Hepatocyte (in vitro differentiated cells): ENCODE results near the gene SH3BP4. TPM values are rescaled to one million over a fixed set of nuclear protein-coding genes. Genes with fewer than 3 reads are reported as not detected.

Experiments used
- DNase-seq: peaks from one replicate; pipeline ENCODE4 v3.0.0-alpha.2; 2016; ENCODE audit warnings: low spot score
- H2AFZ ChIP-seq: fragments of 200-600 bp; sonication (generic); 2 replicates; pipeline ENCODE4 v1.6.0; 2016; ENCODE audit warnings: antibody characterized with exemption, mild to moderate bottlenecking
- H3K27ac ChIP-seq: fragments of 200-600 bp; sonication (generic); 2 replicates; pipeline ENCODE4 v1.5.1; 2016; ENCODE audit warnings: mild to moderate bottlenecking
- H3K27me3 ChIP-seq: fragments of 200-600 bp; sonication (generic); 2 replicates; pipeline ENCODE4 v1.6.1; 2016
- H3K36me3 ChIP-seq: fragments of 200-600 bp; sonication (generic); replicated peaks from 2 replicates; pipeline ENCODE4 v1.5.1; 2016; ENCODE audit warnings: low read depth; ENCODE audit not compliant: insufficient read depth
- H3K4me1 ChIP-seq: fragments of 200-600 bp; sonication (generic); 2 replicates; pipeline ENCODE4 v1.5.1; 2016; ENCODE audit warnings: mild to moderate bottlenecking, moderate library complexity; ENCODE audit not compliant: insufficient read depth
- H3K4me2 ChIP-seq: fragments of 200-600 bp; sonication (generic); 2 replicates; pipeline ENCODE4 v1.6.0; 2016
- H3K4me3 ChIP-seq: fragments of 200-600 bp; sonication (generic); 2 replicates; pipeline ENCODE4 v1.5.1; 2016; ENCODE audit warnings: mild to moderate bottlenecking
- H3K79me2 ChIP-seq: fragments of 200-600 bp; sonication (generic); 2 replicates; pipeline ENCODE4 v1.6.0; 2017; ENCODE audit warnings: mild to moderate bottlenecking
- H3K9me2 ChIP-seq: fragments of 200-600 bp; sonication (generic); replicated peaks from 2 replicates; pipeline ENCODE4 v1.6.0; 2017; ENCODE audit warnings: mild to moderate bottlenecking; ENCODE audit not compliant: insufficient read depth
- H3K9me3 ChIP-seq: fragments of 200-600 bp; sonication (generic); 2 replicates; pipeline ENCODE4 v1.5.1; 2016; ENCODE audit warnings: low read depth, mild to moderate bottlenecking
- H4K20me1 ChIP-seq: fragments of 200-600 bp; sonication (generic); 2 replicates; pipeline ENCODE4 v1.6.0; 2016; ENCODE audit warnings: mild to moderate bottlenecking; ENCODE audit not compliant: insufficient read depth, poor library complexity, severe bottlenecking
- CTCF ChIP-seq: fragments of 200-600 bp; sonication (generic); IDR thresholded peaks from 2 replicates; pipeline ENCODE4 v1.5.1; 2016; ENCODE audit warnings: antibody characterized with exemption, mild to moderate bottlenecking; ENCODE audit not compliant: poor library complexity
- EZH2 ChIP-seq: fragments of 200-600 bp; sonication (generic); IDR thresholded peaks from 2 replicates; pipeline ENCODE4 v1.6.1; 2016; ENCODE audit warnings: antibody characterized with exemption, mild to moderate bottlenecking, borderline replicate concordance
- EZH2phosphoT487 ChIP-seq: fragments of 200-600 bp; sonication (generic); IDR thresholded peaks from one replicate; pipeline ENCODE4 v1.6.1; 2018; ENCODE audit warnings: antibody characterized with exemption, mild to moderate bottlenecking, low read depth, moderate library complexity; ENCODE audit not compliant: unreplicated experiment, severe bottlenecking
- WGBS: methylation state at CpG from one replicate; pipeline ENCODE4 v1.1.6; 2016; ENCODE audit warnings: low lambda C conversion rate; ENCODE audit errors: missing lambda C conversion rate; 5-methylcytosine and 5-hydroxymethylcytosine counted together
- polyA plus RNA-seq: library from polyadenylated mRNA; unstranded; fragments of >200 nt; fragmentation: Nextera tagmentation; extraction: Ambion mirVana; gene quantifications from 2 replicates; pipeline ENCODE4 v1.2.1, GENCODE V29; 2016
- total RNA-seq: library from RNA; depleted of rRNA; stranded (reverse); fragments of >200 nt; gene quantifications from 2 replicates; pipeline ENCODE4 v1.2.3, GENCODE V29; 2014

Gene SH3BP4
- total and polyA plus RNA-seq, 2 experiments from 2014 or later: 23.3 to 32.0 TPM

GRCh38 chr2:235031686-235032373 lies 80.0 kb downstream of the SH3BP4 start:
- Histone ChIP-seq H3K79me2 (peaks cover 60% of the 10 kb centered on the region), H3K9me2 (no peaks in the 10 kb centered on the region), H3K36me3 (no peaks in the 10 kb centered on the region), H3K4me2 (no peak overlapping the region), H4K20me1 (peaks cover 26% of the 10 kb centered on the region), H3K4me3 (no peak overlapping the region), H3K4me1 (peaks cover 5% of the 10 kb centered on the region), H3K27me3 (no peaks in the 10 kb centered on the region), H3K9me3 (no peaks in the 10 kb centered on the region), H3K27ac (no peak overlapping the region), H2AFZ (no peak overlapping the region)
- 90% methylated on average over 16 of the region's 16 CpGs for WGBS
- no peak for TF ChIP-seq EZH2phosphoT487
- TF ChIP-seq EZH2: no peak
- TF ChIP-seq CTCF: no peak
- no peak for DNase-seq

GRCh38 chr2:235032466-235032865 lies 80.6 kb downstream of the SH3BP4 start:
- Histone ChIP-seq H2AFZ (no peak overlapping the region), H3K4me1 (no peaks in the 10 kb centered on the region), H3K27me3 (no peaks in the 10 kb centered on the region), H3K9me2 (no peaks in the 10 kb centered on the region), H3K36me3 (no peaks in the 10 kb centered on the region), H3K9me3 (no peaks in the 10 kb centered on the region), H3K4me2 (no peak overlapping the region), H4K20me1 (peaks cover 26% of the 10 kb centered on the region), H3K4me3 (no peak overlapping the region), H3K27ac (no peak overlapping the region), H3K79me2 (peaks cover 53% of the 10 kb centered on the region)
- TF ChIP-seq EZH2: no peak
- no peak for TF ChIP-seq CTCF
- no peak for TF ChIP-seq EZH2phosphoT487
- 97% methylated on average over 15 of the region's 16 CpGs for WGBS
- no peak for DNase-seq

DNA sequence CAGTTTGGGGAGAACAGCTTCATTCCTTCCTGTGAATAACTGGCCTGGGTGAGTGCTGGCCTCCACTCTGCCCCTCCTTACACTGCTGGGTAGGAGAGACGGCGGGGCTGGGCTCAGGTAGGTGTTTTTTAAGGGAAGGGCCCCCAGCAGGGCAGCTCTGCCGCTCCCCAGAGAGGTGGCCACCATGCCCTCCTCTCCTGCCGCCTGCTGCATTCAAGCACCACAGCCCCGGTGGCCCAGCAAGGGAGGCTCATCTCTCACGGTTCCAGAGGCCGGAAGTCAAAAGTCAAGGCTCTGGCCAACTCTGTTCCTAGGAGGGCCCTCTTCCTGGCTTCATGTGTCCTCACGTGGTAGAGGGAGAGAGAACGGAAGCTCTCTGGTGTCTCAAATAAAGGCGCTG lies 81.1 kb downstream of the SH3BP4 start:
- H2AFZ ChIP-seq: no peak overlapping the region
- H3K79me2 ChIP-seq: peaks cover 48% of the 10 kb centered on the region
- H3K9me2 ChIP-seq: no peaks in the 10 kb centered on the region
- no peaks in the 10 kb centered on the region for H3K9me3 ChIP-seq
- no peaks in the 10 kb centered on the region for H3K36me3 ChIP-seq
- no peak overlapping the region for H3K4me2 ChIP-seq
- H3K27ac ChIP-seq: no peak overlapping the region
- no peak for TF ChIP-seq EZH2
- no peak for TF ChIP-seq EZH2phosphoT487
- TF ChIP-seq CTCF: no peak
- peaks cover 23% of the 10 kb centered on the region for H4K20me1 ChIP-seq
- H3K4me1 ChIP-seq: no peaks in the 10 kb centered on the region
- 94% methylated on average over 10 of the region's 10 CpGs for WGBS
- no peak overlapping the region for H3K4me3 ChIP-seq
- no peaks in the 10 kb centered on the region for H3K27me3 ChIP-seq
- DNase-seq: no peak
